HEK293T (cell line): ENCODE data around the gene PGLYRP3.
A peak's percentile ranks its signal among the peaks of the same experiment; 100 is the strongest.
"Not testable (repeated sequence)": the region's sequence is repeated elsewhere in the genome, so short reads cannot be mapped to it uniquely, and the experiment has no call there.

Experiments used
- CTCF ChIA-PET: fragments of 350-600 bp; formaldehyde crosslinking; extraction: SDS; loops from one replicate; lab custom pipeline; 2021; ENCODE audit warnings: antibody characterized with exemption, inconsistent platforms; lab: Yijun Ruan, JAX
- POLR2A ChIA-PET: fragments of 350-600 bp; formaldehyde crosslinking; extraction: SDS; loops from one replicate; lab custom pipeline; 2020; ENCODE audit warnings: antibody characterized with exemption, inconsistent platforms; lab: Yijun Ruan, JAX
- DNase-seq: peaks from one replicate; pipeline ENCODE4 v3.0.0; 2012; ENCODE audit warnings: mixed read lengths; ENCODE audit errors: extremely low spot score
- ARNT ChIP-seq: fragments of 450-650 bp; IDR thresholded peaks from 2 replicates; pipeline ENCODE4 v1.6.1; 2017; ENCODE audit warnings: mild to moderate bottlenecking
- BHLHE40 ChIP-seq: fragments of 450-650 bp; IDR thresholded peaks from 2 replicates; pipeline ENCODE4 v1.6.1; 2016; ENCODE audit warnings: mild to moderate bottlenecking, moderate library complexity, borderline replicate concordance
- CTBP1 ChIP-seq: fragments of 450-650 bp; IDR thresholded peaks from 2 replicates; pipeline ENCODE4 v1.6.1; 2016; ENCODE audit warnings: borderline replicate concordance
- ELF4 ChIP-seq: fragments of 450-650 bp; IDR thresholded peaks from 2 replicates; pipeline ENCODE4 v1.6.1; 2017; ENCODE audit warnings: antibody characterized with exemption
- FOXA1 ChIP-seq: fragments of 450-650 bp; IDR thresholded peaks from 2 replicates; pipeline ENCODE4 v1.6.1; 2016; ENCODE audit warnings: mild to moderate bottlenecking
- FOXK2 ChIP-seq: fragments of 450-650 bp; IDR thresholded peaks from 2 replicates; pipeline ENCODE4 v1.6.1; 2016; ENCODE audit warnings: mild to moderate bottlenecking
- FOXM1 ChIP-seq: fragments of 450-650 bp; IDR thresholded peaks from 2 replicates; pipeline ENCODE4 v1.6.1; 2017; ENCODE audit warnings: mild to moderate bottlenecking, borderline replicate concordance
- HDGF ChIP-seq: fragments of 450-650 bp; IDR thresholded peaks from 2 replicates; pipeline ENCODE4 v1.6.1; 2017; ENCODE audit warnings: antibody characterized with exemption, borderline replicate concordance
- L3MBTL2 ChIP-seq: fragments of 450-650 bp; conservative IDR thresholded peaks from 2 replicates; pipeline ENCODE4 v1.6.1; 2016; ENCODE audit warnings: mild to moderate bottlenecking
- LEF1 ChIP-seq: fragments of 450-650 bp; IDR thresholded peaks from 2 replicates; pipeline ENCODE4 v1.6.1; 2017; ENCODE audit warnings: mild to moderate bottlenecking, borderline replicate concordance
- NFRKB ChIP-seq: fragments of 450-650 bp; IDR thresholded peaks from 2 replicates; pipeline ENCODE4 v1.6.1; 2016; ENCODE audit warnings: mild to moderate bottlenecking, moderate library complexity
- SP1 ChIP-seq: fragments of 450-650 bp; IDR thresholded peaks from 2 replicates; pipeline ENCODE4 v1.6.1; 2017
- SUZ12 ChIP-seq: fragments of 450-650 bp; IDR thresholded peaks from 2 replicates; pipeline ENCODE4 v1.6.1; 2016; ENCODE audit warnings: mild to moderate bottlenecking
- TARDBP ChIP-seq: fragments of 450-650 bp; IDR thresholded peaks from 2 replicates; pipeline ENCODE4 v1.6.1; 2016
- ZNF384 ChIP-seq: fragments of 450-650 bp; IDR thresholded peaks from 2 replicates; pipeline ENCODE4 v1.6.1; 2016
- TF ChIP-seq, protein P1 (sequence below): fragments of 450-650 bp; IDR thresholded peaks from 2 replicates; pipeline ENCODE4 v1.6.1; 2016

PGLYRP3 gene

GRCh38 chr1:153339802-153340201 lies 27.1 kb upstream of the PGLYRP3 start:
- ChIA-PET POLR2A (no interaction called here), CTCF (no interaction called here)
- DNase-seq: peak; percentile 2
- TF ChIP-seq HDGF: no peak
- TF ChIP-seq ELF4: no peak
- TF ChIP-seq, protein P1, sequence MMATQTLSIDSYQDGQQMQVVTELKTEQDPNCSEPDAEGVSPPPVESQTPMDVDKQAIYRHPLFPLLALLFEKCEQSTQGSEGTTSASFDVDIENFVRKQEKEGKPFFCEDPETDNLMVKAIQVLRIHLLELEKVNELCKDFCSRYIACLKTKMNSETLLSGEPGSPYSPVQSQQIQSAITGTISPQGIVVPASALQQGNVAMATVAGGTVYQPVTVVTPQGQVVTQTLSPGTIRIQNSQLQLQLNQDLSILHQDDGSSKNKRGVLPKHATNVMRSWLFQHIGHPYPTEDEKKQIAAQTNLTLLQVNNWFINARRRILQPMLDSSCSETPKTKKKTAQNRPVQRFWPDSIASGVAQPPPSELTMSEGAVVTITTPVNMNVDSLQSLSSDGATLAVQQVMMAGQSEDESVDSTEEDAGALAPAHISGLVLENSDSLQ: no peak
- TF ChIP-seq NFRKB: no peak
- TF ChIP-seq SUZ12: no peak
- TF ChIP-seq ARNT: no peak
- TF ChIP-seq L3MBTL2: no peak
- TF ChIP-seq FOXA1: no peak
- no peak for TF ChIP-seq FOXK2
- no peak for TF ChIP-seq LEF1

GRCh38 chr1:153337980-153338853 lies 25.5 kb upstream of the PGLYRP3 start:
- CTCF ChIA-PET: interaction anchor here (0.6 to 1.0 kb wide), 2 partner anchors 157 to 333 kb away, joined by 3 to 4 read pairs; no protein-coding TSS in a partner anchor
- peak; percentile 3 for DNase-seq
- TF ChIP-seq SP1 (no peak), HDGF (no peak), SUZ12 (no peak), FOXK2 (no peak), BHLHE40 (no peak), ZNF384 (no peak), ARNT (no peak), FOXM1 (no peak), CTBP1 (no peak), ELF4 (no peak), L3MBTL2 (no peak), LEF1 (no peak), FOXA1 (no peak), NFRKB (no peak), TARDBP (no peak)
- TF ChIP-seq, protein P1: no peak
- POLR2A ChIA-PET: no interaction called here

GRCh38 chr1:153336650-153337049 lies 23.9 kb upstream of the PGLYRP3 start:
- TF ChIP-seq ARNT (no peak), LEF1 (no peak)
- no peak for DNase-seq
- CTCF ChIA-PET: interaction anchor here (0.5 to 1.0 kb wide), 3 partner anchors 17 to 158 kb away, joined by 3 to 7 read pairs (median 4); no protein-coding TSS in a partner anchor
- POLR2A ChIA-PET: no interaction called here

DNA sequence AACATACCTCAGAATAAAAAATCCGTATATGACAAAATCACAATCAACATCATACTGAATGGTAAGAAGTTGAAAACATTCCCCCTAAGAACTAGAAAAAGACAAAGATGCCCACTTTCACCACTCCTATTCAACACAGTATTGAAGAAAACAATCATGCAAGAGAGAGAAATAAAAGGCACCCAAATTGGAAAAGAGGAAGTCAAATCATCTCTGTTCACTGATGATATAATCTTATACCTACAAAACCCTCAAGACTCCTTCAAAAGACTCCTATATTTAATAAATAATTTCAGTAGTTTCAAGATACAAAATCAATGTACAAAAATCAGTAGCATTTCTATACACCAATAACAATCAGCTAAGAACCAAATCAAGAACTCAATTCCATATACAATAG lies 21.1 kb upstream of the PGLYRP3 start:
- CTCF ChIA-PET: no interaction called here
- POLR2A ChIA-PET: no interaction called here
- DNase-seq: no peak
- no peak for TF ChIP-seq FOXA1
- TF ChIP-seq HDGF: no peak
- no peak for TF ChIP-seq L3MBTL2
- no peak for TF ChIP-seq TARDBP
- no peak for TF ChIP-seq CTBP1

DNA sequence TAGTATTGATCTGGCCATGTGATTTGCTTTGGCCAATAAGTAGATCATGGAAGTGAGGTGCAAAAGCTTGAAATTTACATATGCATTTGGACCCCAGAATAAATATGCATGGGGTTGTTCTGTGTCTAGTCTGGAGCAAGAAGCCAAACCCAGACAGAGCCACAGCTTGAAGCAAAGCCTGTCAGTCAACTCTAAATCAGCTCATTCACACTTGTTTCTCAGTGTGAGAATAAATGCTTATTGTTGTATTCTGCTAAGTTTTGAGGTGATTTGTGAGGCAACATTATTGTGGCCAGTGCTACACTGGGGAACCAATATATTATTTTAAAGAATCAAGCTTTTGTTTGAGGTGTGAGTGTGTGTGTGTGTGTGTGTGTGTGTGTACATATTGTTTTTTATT lies 12.2 kb upstream of the PGLYRP3 start:
- CTCF ChIA-PET: interaction anchor here (0.9 kb wide), 1 partner anchor 36 kb away, joined by 4 read pairs; no protein-coding TSS in a partner anchor
- TF ChIP-seq BHLHE40 (no peak), L3MBTL2 (no peak), HDGF (no peak), FOXA1 (no peak), SUZ12 (no peak), ELF4 (no peak), FOXM1 (no peak), TARDBP (no peak), SP1 (no peak), LEF1 (no peak), ARNT (no peak), CTBP1 (no peak), ZNF384 (no peak), NFRKB (no peak)
- TF ChIP-seq, protein P1: no peak
- DNase-seq: no peak
- POLR2A ChIA-PET: no interaction called here

- DNase-seq: no peak
- no peak for TF ChIP-seq BHLHE40
- no peak for TF ChIP-seq FOXM1
- TF ChIP-seq NFRKB: no peak
- no peak for TF ChIP-seq L3MBTL2
- no peak for TF ChIP-seq CTBP1
- no peak for TF ChIP-seq SUZ12
- no peak for TF ChIP-seq FOXK2
- no peak for TF ChIP-seq ELF4
- no peak for TF ChIP-seq FOXA1
- TF ChIP-seq HDGF: no peak
- no peak for TF ChIP-seq SP1
- no peak for TF ChIP-seq LEF1
- TF ChIP-seq, protein P1: no peak
- no peak for TF ChIP-seq ZNF384
- CTCF ChIA-PET: no interaction called here
- POLR2A ChIA-PET: no interaction called here
Measured at GRCh38 chr1:153322568-153322967, 9.8 kb upstream of the PGLYRP3 start.

DNA sequence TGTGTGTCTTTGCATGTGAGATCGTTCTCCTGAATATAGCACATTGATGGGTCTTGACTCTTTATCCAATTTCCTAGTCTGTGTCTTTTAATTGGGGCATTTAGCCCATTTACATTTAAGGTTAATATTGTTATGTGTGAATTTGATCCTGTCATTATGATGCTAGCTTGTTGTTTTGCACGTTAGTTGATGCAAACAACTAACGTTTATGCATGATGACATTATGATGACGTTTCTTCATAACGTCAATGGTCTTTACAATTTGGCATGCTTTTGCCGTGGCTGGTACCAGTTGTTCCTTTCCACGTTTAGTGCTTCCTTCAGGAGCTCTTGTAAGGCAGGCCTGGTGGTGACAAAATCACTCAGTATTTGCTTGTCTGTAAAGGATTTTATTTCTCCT lies 5.4 kb upstream of the PGLYRP3 start:
- CTCF ChIA-PET, DNase-seq, POLR2A ChIA-PET: not testable (repeated sequence)

DNA sequence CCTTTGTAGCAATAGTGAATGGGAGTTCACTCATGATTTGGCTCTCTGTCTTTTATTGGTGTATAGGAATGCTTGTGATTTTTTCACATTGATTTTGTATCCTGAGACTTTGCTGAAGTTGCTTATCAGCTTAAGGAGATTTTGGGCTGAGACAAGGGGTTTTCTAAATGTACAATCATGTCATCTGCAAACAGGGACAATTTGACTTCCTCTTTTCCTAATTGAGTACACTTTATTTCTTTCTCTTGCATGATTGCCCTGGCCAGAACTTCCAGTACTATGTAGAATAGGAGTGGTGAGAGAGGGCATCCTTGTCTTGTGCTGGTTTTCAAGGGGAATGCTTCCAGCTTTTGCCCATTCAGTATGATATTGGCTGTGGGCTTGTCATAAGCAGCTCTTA lies 3.3 kb upstream of the PGLYRP3 start:
- POLR2A ChIA-PET, DNase-seq, CTCF ChIA-PET: not testable (repeated sequence)

- CTCF ChIA-PET, DNase-seq, POLR2A ChIA-PET: not testable (repeated sequence)
Measured at GRCh38 chr1:153314388-153314787, 1.6 kb upstream of the PGLYRP3 start.
